ENCODE results near the gene DMC1.

DNA sequence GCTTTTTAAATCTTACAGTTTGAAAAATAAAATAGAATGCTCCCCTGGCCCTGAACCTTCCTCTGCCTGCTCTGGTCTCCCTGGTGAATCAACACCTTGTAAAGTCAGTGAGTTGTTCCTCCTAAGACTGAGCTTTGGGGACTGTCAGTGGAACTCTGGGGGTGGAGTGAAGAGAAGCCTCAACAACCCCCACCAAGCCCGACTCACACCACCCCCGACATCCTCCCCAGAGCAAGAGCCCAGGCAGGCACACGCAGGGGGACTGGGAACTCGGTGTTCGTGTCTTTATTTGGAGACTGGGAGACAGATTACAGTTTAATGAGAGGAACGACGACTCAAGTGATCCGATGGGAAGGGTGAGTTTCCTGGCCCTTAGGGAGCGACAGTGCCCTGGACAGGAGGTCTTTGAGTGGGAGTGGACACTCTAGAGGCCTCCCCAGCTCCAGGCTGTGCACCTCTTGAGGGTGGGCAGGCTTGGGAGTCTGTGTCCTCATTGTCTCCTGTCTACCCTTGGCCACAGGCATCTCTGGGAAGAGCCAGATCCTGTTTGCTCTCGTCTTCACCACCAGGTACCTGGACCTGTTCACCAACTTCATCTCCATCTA is 95.9 kb downstream of the DMC1 start:
- TF ChIP-seq, protein P1, sequence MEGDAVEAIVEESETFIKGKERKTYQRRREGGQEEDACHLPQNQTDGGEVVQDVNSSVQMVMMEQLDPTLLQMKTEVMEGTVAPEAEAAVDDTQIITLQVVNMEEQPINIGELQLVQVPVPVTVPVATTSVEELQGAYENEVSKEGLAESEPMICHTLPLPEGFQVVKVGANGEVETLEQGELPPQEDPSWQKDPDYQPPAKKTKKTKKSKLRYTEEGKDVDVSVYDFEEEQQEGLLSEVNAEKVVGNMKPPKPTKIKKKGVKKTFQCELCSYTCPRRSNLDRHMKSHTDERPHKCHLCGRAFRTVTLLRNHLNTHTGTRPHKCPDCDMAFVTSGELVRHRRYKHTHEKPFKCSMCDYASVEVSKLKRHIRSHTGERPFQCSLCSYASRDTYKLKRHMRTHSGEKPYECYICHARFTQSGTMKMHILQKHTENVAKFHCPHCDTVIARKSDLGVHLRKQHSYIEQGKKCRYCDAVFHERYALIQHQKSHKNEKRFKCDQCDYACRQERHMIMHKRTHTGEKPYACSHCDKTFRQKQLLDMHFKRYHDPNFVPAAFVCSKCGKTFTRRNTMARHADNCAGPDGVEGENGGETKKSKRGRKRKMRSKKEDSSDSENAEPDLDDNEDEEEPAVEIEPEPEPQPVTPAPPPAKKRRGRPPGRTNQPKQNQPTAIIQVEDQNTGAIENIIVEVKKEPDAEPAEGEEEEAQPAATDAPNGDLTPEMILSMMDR (IDR thresholded peaks at IDR 0.05), result no peak
- no peak for TF ChIP-seq POLR2A (IDR thresholded peaks at IDR 0.05)

All from esophagus squamous epithelium (tissue), 4 donors.